SH-SY5Y (cell line): ENCODE data around the gene SUDS3.

Experiments
- GATA2 ChIP-seq: IDR thresholded peaks from 2 replicates; pipeline ENCODE4 v1.6.1; 2011; ENCODE audit warnings: mild to moderate bottlenecking, low read depth, low read length
- GATA3 ChIP-seq: IDR thresholded peaks from 2 replicates; pipeline ENCODE4 v1.6.1; 2011; ENCODE audit warnings: low read depth, mild to moderate bottlenecking, low read length, moderate library complexity

GRCh38 chr12:118429688-118430383 is 53.5 kb downstream of the SUDS3 start:
- no peak for TF ChIP-seq GATA3
- no peak for TF ChIP-seq GATA2
